ENCODE data around the gene SLCO4A1.

Gene SLCO4A1

GRCh38 chr20:62686869-62687830 is 44.8 kb downstream of the SLCO4A1 start:
- no peak for DNase-seq (ENCODE audit: low read depth)

GRCh38 chr20:62688083-62688482 is 45.8 kb downstream of the SLCO4A1 start:
- no peak for DNase-seq (ENCODE audit: low read depth)

GRCh38 chr20:62688855-62689460 is 46.7 kb downstream of the SLCO4A1 start:
- no peak for DNase-seq (ENCODE audit: low read depth)

- no peak for DNase-seq (ENCODE audit: low read depth)
Measured at GRCh38 chr20:62689861-62690260, 47.6 kb downstream of the SLCO4A1 start.

DNA sequence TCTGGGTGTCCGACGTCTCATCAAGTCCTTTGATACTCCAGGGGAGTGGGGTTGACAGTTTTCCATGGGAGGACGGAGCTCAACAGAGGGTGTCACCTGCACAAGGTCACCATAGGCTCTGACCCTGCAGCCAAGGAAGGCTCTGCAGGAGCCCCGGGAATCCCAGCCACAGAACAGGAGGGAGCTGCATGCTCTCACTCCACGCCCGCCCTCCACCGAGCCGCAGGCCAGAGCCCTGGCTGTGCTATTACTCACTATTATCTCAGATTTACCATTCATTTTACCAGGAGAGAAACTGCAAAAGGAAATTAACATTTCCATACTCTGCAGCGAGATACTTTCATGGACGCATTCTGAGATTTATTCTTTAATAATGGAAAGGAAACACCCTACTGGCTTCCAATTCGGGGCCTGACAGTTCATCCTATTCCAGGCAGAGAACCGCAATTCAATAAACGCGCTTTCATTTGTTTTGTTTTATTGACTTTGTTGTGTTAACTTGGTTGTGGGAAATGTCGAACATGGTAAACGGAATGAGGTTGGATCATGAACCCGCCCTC is 48.0 kb downstream of the SLCO4A1 start:
- DNase-seq (ENCODE audit: low read depth) = no peak

- no peak for DNase-seq (ENCODE audit: low read depth)
Measured at GRCh38 chr20:62691487-62691886, 49.2 kb downstream of the SLCO4A1 start.

GRCh38 chr20:62692176-62692575 is 49.9 kb downstream of the SLCO4A1 start:
- DNase-seq (ENCODE audit: low read depth) = no peak

DNA sequence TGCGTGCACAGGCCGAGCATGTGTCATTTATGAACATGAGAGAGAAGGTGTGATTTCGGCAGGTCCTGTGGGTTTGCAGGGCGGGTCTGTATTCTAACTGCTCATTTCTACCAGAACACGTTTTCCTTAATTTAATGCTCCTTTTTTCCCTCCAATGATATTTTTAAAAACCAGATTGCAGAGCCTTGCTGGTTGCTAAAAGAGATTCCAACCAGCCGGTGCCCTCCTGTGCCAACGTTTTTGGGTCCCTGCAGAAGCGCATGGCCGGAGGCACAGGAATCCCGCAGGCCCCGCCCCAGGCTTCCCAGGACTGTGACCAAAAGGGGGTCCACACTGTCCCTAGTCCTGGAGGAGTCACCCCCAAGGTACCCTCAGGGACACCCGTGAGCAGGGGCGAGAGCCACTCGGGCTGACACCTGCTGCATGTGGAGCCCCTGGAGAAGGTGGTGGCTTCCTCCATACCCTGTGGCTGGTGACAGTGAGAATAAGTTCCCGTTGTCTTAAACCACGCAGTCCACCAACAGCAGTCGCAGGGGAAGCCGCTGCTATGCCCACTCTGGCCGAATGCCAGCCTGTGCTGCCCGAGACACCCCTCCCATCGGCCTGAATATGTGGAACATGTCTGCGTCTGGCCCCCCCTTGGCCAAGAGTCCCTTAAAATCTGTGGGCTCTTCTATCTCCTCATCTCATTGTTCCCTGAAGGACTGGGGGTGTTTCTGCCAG is 50.7 kb downstream of the SLCO4A1 start:
- DNase-seq (ENCODE audit: low read depth) = no peak

GRCh38 chr20:62693524-62693922 is 51.2 kb downstream of the SLCO4A1 start:
- no peak for DNase-seq (ENCODE audit: low read depth)

DNA sequence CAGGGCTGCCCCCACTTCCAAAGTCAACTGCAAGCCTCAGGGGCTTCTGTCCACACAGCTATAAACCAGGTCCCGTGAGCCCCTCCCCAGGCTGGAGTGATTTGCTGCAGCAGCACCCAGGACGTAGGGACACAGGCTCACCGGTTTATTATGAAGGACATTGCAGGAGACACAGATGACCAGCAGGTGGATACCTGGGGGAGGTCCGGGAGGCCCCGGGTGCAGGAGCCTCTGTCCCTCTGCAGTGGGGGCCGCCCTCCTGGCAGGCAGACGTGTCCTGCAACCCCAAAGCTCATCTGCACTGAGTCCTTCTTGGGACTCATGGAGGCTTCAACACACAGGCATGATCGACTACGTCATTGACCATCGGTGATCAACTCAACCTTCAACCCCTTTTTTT is 51.8 kb downstream of the SLCO4A1 start:
- no peak for DNase-seq (ENCODE audit: low read depth)

DNA sequence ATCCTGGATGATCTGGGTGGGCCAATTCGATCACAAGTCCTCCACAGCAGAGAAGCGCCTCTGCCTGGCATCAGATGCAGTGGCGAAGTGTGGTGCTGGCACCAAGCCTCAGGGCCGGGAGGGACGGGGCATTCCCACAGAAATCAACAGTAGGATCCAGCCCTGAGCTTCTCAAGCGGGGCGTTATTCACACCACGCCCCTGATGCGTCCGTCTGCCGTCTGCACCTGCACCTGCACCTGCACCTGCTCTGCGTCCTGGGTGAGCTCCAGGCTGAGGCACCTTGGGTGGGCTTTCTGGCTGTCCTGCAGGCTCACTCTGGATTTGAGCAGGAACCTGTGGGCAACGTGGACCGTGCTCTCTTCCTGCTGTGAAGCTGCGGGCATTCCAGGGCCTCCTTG is 52.6 kb downstream of the SLCO4A1 start:
- no peak for DNase-seq (ENCODE audit: low read depth)

DNA sequence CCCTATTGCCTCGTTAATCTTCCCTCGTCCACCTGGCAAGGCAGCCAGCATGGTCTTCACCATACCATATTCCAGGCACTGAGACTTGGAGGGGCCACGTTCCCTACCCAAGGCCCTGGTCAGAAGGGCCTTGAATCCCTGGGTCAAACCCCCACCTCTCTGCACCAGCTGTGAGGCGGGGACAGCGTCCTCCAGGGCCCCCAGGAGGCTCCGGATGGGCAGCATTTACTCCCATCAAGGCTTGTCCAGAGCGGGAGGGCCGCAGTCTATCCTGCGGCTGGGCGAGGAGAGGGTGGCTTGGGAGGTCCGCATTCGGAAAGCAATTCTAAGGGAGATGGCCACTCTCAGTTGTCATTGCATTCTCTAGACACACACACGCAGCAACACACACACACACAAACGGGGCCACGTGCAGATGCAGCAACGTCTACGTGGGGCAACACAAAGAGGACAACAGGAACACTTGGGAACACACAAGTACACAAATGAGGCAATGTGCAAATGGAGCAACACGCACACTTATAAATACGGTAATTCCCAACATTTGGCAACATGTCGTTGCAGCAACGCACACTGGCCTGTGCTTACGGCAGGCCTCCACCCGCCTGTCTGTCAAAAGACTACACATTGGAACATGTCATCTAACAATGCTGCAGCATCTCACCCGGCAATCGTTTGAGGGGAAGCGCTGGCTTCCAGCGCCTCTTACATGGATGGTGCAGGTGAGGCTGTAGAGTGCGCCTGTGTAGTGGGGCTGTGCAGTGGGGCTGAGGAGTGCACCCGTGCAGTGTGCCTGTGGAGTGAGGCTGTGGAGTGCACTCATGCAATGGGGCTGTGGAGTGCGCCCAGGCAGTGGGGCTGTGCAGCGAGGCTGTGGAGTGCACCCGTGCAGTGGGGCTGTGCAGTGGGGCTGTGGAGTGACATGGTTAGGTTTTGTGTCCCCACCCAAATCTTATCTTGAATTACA is 53.4 kb downstream of the SLCO4A1 start:
- no peak for DNase-seq (ENCODE audit: low read depth)

DNA sequence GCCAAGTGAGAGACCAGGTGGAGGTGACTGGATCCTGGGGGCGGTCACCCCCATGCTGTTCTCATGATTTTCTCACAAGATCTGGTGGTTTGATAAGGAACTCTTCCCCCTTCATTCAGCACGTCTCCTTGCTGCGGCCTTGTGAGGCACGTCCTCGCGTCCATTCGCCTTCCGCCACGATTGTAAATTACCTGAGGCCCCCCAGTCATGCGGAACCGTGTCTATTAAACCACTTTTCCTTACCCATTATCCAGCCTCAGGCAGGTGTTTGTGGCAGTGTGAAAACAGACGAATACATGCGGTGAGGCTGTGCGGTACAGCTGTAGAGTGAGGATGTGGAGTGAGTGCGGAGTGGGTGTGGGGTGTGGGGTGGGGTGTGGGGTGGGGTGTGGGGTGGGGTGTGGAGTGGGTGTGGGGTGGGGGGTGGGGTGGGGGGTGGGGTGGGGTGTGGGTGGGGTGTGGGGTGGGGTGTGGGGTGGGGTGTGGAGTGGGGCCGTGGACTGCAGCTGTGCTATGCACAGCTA is 54.2 kb downstream of the SLCO4A1 start:
- no peak for DNase-seq (ENCODE audit: low read depth)

GRCh38 chr20:62696989-62697388 is 54.7 kb downstream of the SLCO4A1 start:
- DNase-seq (ENCODE audit: low read depth) = no peak

DNA sequence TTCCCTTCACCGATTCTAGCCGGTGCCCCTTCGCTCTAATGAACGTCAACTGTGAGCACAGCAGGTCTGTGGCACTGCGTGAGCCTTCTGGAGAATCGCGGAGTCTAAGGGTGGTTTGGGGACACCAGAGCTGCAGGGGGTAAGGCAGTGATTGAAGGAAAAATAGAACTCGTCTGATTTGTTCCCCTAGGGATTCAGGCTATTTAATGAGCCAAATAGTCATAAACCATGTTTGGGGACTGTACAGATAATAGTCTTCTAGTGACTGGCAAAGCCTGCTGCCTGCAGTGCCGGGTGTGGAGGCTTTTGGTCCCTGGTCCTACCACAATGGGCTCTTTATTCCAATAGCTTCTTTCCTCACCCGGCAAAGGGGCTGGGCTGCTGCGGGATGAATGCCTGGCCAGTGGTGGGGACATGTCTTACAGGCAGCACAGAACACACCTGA is 55.2 kb downstream of the SLCO4A1 start:
- DNase-seq (ENCODE audit: low read depth) = no peak

GRCh38 chr20:62698231-62698630 is 55.9 kb downstream of the SLCO4A1 start:
- DNase-seq (ENCODE audit: low read depth) = no peak

- no peak for DNase-seq (ENCODE audit: low read depth)
Measured at GRCh38 chr20:62699296-62699695, 57.0 kb downstream of the SLCO4A1 start.

GRCh38 chr20:62699741-62700140 is 57.4 kb downstream of the SLCO4A1 start:
- DNase-seq (ENCODE audit: low read depth) = no peak

DNA sequence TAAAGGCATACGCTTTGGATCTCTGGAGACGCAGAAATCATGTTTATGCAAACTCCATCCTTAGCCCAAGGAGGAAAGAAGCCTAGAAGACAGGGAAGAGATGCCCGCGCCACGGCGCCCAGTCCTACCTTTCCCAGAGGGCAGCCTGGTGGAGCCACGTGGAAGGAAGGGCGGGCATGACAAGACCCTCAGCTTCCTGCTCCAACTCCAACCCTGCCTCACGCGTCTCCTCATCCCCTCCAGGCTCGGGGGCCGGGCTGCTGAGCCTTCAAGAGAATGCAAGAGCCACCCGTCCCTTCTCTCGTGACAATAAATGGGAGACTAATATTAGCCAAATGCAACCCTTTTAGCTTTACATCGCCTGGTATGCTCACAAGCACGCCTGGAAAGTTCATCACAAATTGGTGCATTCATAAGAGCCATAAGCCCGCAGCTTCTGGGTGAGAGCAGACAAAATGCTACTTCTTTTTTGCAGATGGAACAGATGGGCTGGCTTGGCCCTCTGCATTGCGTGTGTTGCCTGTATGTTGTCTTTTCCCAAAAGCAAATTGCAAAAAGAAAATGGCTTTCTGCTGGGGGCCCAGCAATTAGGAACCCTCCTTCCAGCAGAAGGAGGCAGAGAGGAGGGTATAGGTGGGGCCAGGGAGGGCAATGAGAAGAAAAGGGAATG is 58.1 kb downstream of the SLCO4A1 start:
- no peak for DNase-seq (ENCODE audit: low read depth)

Measured in activated gamma-delta T cell treated with anti-CD3 and anti-CD28 coated beads, Interleukin-2, amount 50 U/mL, for 16 hours (primary cell).